Retinal pigment epithelial cell (primary cell): ENCODE data around the gene AURKB.

Experiments
- DNase-seq: peaks from one replicate; pipeline ENCODE4 v3.0.0-alpha.2; 2010; ENCODE audit warnings: low read depth
- H3K4me3 ChIP-seq: 2 replicates; pipeline ENCODE4 v1.5.1; 2011; ENCODE audit warnings: mild to moderate bottlenecking, low read length, control low read depth, moderate library complexity
- TF ChIP-seq, protein P1 (sequence below): conservative IDR thresholded peaks from 2 replicates; pipeline ENCODE4 v1.5.1; 2011; ENCODE audit warnings: low read depth, low read length, control low read depth, inconsistent platforms

Gene AURKB

GRCh38 chr17:8161289-8162232 lies 48.8 kb downstream of the AURKB start:
- TF ChIP-seq, protein P1, sequence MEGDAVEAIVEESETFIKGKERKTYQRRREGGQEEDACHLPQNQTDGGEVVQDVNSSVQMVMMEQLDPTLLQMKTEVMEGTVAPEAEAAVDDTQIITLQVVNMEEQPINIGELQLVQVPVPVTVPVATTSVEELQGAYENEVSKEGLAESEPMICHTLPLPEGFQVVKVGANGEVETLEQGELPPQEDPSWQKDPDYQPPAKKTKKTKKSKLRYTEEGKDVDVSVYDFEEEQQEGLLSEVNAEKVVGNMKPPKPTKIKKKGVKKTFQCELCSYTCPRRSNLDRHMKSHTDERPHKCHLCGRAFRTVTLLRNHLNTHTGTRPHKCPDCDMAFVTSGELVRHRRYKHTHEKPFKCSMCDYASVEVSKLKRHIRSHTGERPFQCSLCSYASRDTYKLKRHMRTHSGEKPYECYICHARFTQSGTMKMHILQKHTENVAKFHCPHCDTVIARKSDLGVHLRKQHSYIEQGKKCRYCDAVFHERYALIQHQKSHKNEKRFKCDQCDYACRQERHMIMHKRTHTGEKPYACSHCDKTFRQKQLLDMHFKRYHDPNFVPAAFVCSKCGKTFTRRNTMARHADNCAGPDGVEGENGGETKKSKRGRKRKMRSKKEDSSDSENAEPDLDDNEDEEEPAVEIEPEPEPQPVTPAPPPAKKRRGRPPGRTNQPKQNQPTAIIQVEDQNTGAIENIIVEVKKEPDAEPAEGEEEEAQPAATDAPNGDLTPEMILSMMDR = no peak
- H3K4me3 ChIP-seq = peak overlapping the region; percentile 89
- no peak for DNase-seq

GRCh38 chr17:8160741-8161221 lies 49.6 kb downstream of the AURKB start:
- no peak for DNase-seq
- TF ChIP-seq, protein P1 = no peak
- H3K4me3 ChIP-seq = no peak overlapping the region

GRCh38 chr17:8160224-8160577 lies 50.2 kb downstream of the AURKB start:
- TF ChIP-seq, protein P1 = no peak
- no peak for DNase-seq
- no peak overlapping the region for H3K4me3 ChIP-seq

DNA sequence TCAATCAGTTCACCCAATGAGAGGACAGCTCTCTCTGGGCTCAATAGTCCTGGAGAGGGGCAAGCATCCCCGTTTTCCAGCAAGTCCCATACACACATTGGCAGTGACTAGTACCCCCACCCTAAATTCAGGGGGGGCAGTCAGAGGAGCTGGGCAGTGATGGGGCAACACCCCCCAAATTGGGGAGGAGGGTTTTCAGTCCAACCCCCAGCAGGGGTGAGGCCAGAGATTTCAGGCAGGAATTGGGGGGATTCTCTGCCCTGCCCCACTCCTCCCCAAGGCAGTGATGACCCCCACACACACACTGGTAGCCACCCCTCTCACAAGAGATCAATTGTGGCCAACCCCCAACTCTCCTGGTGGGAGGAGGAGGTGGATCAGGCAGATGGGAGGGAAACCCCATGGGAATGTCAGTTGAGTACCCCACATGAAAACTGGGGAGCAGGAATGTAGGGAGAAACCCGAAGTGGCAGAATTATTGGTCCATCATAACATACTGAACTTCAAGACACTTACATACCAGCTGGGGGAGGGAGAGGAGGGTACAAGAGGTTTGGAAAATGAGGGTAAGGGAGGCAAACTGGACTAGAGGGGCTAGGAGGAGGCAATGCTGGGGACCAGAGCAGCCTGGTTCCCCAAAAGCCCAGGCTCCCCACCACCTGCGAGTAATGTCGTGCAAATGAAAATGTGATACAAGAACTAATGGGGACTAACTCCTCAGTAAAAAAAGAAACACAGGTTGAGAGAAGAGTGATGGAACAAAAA lies 50.7 kb downstream of the AURKB start:
- H3K4me3 ChIP-seq = no peak overlapping the region
- TF ChIP-seq, protein P1 = no peak
- no peak for DNase-seq

GRCh38 chr17:8159032-8159400 lies 51.4 kb downstream of the AURKB start:
- H3K4me3 ChIP-seq = no peak overlapping the region
- TF ChIP-seq, protein P1 = no peak
- DNase-seq = no peak

GRCh38 chr17:8158267-8159031 lies 51.9 kb downstream of the AURKB start:
- TF ChIP-seq, protein P1 = peak; percentile 83
- no peak overlapping the region for H3K4me3 ChIP-seq
- DNase-seq = no peak
